GM19023 (cell line): ENCODE measurements around the gene STK16.
A peak's percentile ranks its signal among the peaks of the same experiment; 100 is the strongest.
"Not testable (repeated sequence)": the region's sequence is repeated elsewhere in the genome, so short reads cannot be mapped to it uniquely, and the experiment has no call there.

Source experiments
- ATAC-seq: cut with Tn5 transposase; IDR thresholded peaks from one replicate; pipeline ENCODE4 v1.9.1; 2021; ENCODE audit warnings: mild to moderate bottlenecking, moderate library complexity; ENCODE audit not compliant: unreplicated experiment

STK16 gene

GRCh38 chr2:219243291-219243761 is 2.0 kb upstream of the STK16 start:
- ATAC-seq = no peak

- ATAC-seq = no peak
Measured at GRCh38 chr2:219244789-219245147, 511 bp upstream of the STK16 start.

GRCh38 chr2:219245899-219246230 is 586 bp downstream of the STK16 start:
- no peak for ATAC-seq

GRCh38 chr2:219246559-219246958 is 1.3 kb downstream of the STK16 start:
- ATAC-seq = no peak

GRCh38 chr2:219247678-219248642 is 2.7 kb downstream of the STK16 start:
- no peak for ATAC-seq

- no peak for ATAC-seq
Measured at GRCh38 chr2:219248845-219249202, 3.5 kb downstream of the STK16 start.

- ATAC-seq = peak; percentile 34
Measured at GRCh38 chr2:219249203-219249980, 4.1 kb downstream of the STK16 start.

- ATAC-seq = no peak
Measured at GRCh38 chr2:219250049-219250781, 4.9 kb downstream of the STK16 start.

GRCh38 chr2:219251656-219252055 is 6.4 kb downstream of the STK16 start:
- ATAC-seq = no peak

- ATAC-seq = no peak
Measured at GRCh38 chr2:219252084-219252483, 6.8 kb downstream of the STK16 start.

GRCh38 chr2:219252570-219252899 is 7.3 kb downstream of the STK16 start:
- ATAC-seq = no peak

- ATAC-seq = peak; percentile 14
Measured at GRCh38 chr2:219252900-219253752, 7.8 kb downstream of the STK16 start, which contains the start of gene TUBA4B. Gene TUBA4B, plus strand, starts transcription at chr2:219253243. Its CDS starts 165 bp downstream, at chr2:219253408.

- ATAC-seq = peak; percentile 51
Measured at GRCh38 chr2:219253753-219254589, 8.7 kb downstream of the STK16 start, which contains the start of gene TUBA4A. Gene TUBA4A, minus strand, starts transcription at chr2:219253918. Its CDS starts 60 bp downstream, at chr2:219253858.

GRCh38 chr2:219254590-219255201 is 9.4 kb downstream of the STK16 start:
- peak; percentile 15 for ATAC-seq

- ATAC-seq = not testable (repeated sequence)
Measured at GRCh38 chr2:219258942-219259341, 13.7 kb downstream of the STK16 start.

GRCh38 chr2:219261024-219261855 is 16.0 kb downstream of the STK16 start:
- ATAC-seq = no peak

- ATAC-seq = no peak
Measured at GRCh38 chr2:219266232-219266631, 21.0 kb downstream of the STK16 start.

- ATAC-seq = no peak
Measured at GRCh38 chr2:219266886-219267285, 21.6 kb downstream of the STK16 start.
